AG04450 (cell line): ENCODE results near the gene SYTL2. TPM values are rescaled to one million over a fixed set of nuclear protein-coding genes. Genes with fewer than 3 reads are reported as not detected.
A peak's percentile ranks its signal among the peaks of the same experiment; 100 is the strongest.

ENCODE experiments used
- CTCF ChIA-PET: fragments of 300-600, 350-600 bp; formaldehyde crosslinking; extraction: SDS; loops from one replicate; lab custom pipeline; 2022; ENCODE audit warnings: antibody characterized with exemption, inconsistent platforms; lab: Charles Lee
- POLR2A ChIA-PET: fragments of 350-600 bp; formaldehyde crosslinking; extraction: SDS; loops from one replicate; lab custom pipeline; 2021; ENCODE audit warnings: antibody characterized with exemption, inconsistent platforms; lab: Yijun Ruan, JAX
- DNase-seq: peaks from one replicate; pipeline ENCODE4 v3.0.0-alpha.2; 2011; ENCODE audit warnings: low read depth, low spot score
- H3K27ac ChIP-seq: one replicate; pipeline ENCODE4 v1.5.1; 2012; ENCODE audit warnings: low read depth, low read length, control low read depth
- H3K27me3 ChIP-seq: one replicate; pipeline ENCODE4 v1.6.0; 2012; ENCODE audit warnings: low read length; ENCODE audit not compliant: control insufficient read depth, insufficient read depth
- H3K4me3 ChIP-seq: 2 replicates; pipeline ENCODE4 v1.5.1; 2011; ENCODE audit warnings: mild to moderate bottlenecking, low read depth, low read length, control low read depth
- H3K9me3 ChIP-seq: 2 replicates; pipeline ENCODE4 v1.5.1; 2012; ENCODE audit warnings: low read length; ENCODE audit not compliant: control insufficient read depth, insufficient read depth
- CTCF ChIP-seq: IDR thresholded peaks from 2 replicates; pipeline ENCODE4 v1.5.1; 2011; ENCODE audit warnings: low read depth, low read length, control low read depth, inconsistent platforms
- polyA plus RNA-seq: library from polyadenylated mRNA; depleted of rRNA; stranded (reverse); fragments of >200 nt; gene quantifications from 2 replicates; pipeline ENCODE4 v1.2.3, GENCODE V29; 2011

The SYTL2 gene
- polyA plus RNA-seq, 1 experiment, result 169 TPM

- H3K27ac ChIP-seq, result no peak overlapping the region
- no peak overlapping the region for H3K4me3 ChIP-seq
- no peaks in the 10 kb centered on the region for H3K27me3 ChIP-seq
- ChIA-PET CTCF (no interaction called here), POLR2A (interaction anchor here (0.6 to 1.2 kb wide), 2 partner anchors 55 to 294 kb away, joined by 3 read pairs; no protein-coding TSS in a partner anchor)
- H3K9me3 ChIP-seq, result peaks cover 4% of the 10 kb centered on the region
- no peak for DNase-seq
- no peak for TF ChIP-seq CTCF
Measured at GRCh38 chr11:85774256-85775101, 36.5 kb downstream of the SYTL2 start.

GRCh38 chr11:85772695-85773094, 38.2 kb downstream of the SYTL2 start:
- H3K4me3 ChIP-seq, result no peak overlapping the region
- ChIA-PET CTCF (interaction anchor here (2.0 kb wide), 1 partner anchor 83 kb away, joined by 4 read pairs; the partner anchor contains the start of gene CCDC83), POLR2A (interaction anchor here (0.6 to 1.5 kb wide), 5 partner anchors 13 to 55 kb away, joined by 3 to 7 read pairs (median 4); no protein-coding TSS in a partner anchor)
- H3K9me3 ChIP-seq, result peaks cover 7% of the 10 kb centered on the region
- no peaks in the 10 kb centered on the region for H3K27me3 ChIP-seq
- no peak for TF ChIP-seq CTCF
- peak; percentile 70 for DNase-seq
- peak overlapping the region; percentile 94 for H3K27ac ChIP-seq

- POLR2A ChIA-PET, result interaction anchor here (1.4 to 1.5 kb wide), 3 partner anchors 38 to 86 kb away, joined by 3 to 4 read pairs (median 4); partner anchors contain the start of gene CCDC89
- no peak for TF ChIP-seq CTCF
- DNase-seq, result no peak
- CTCF ChIA-PET, result interaction anchor here (2.0 kb wide), 1 partner anchor 84 kb away, joined by 4 read pairs; the partner anchor contains the start of gene CCDC83
- H3K4me3 ChIP-seq, result no peak overlapping the region
- peaks cover 7% of the 10 kb centered on the region for H3K9me3 ChIP-seq
- H3K27me3 ChIP-seq, result no peaks in the 10 kb centered on the region
- no peak overlapping the region for H3K27ac ChIP-seq
Measured at GRCh38 chr11:85771568-85771967, 39.4 kb downstream of the SYTL2 start.

- POLR2A ChIA-PET, result no interaction called here
- TF ChIP-seq CTCF, result no peak
- H3K27me3 ChIP-seq, result no peaks in the 10 kb centered on the region
- peaks cover 7% of the 10 kb centered on the region for H3K9me3 ChIP-seq
- CTCF ChIA-PET, result no interaction called here
- H3K4me3 ChIP-seq, result no peak overlapping the region
- no peak for DNase-seq
- H3K27ac ChIP-seq, result no peak overlapping the region
Measured at GRCh38 chr11:85769771-85770170, 41.2 kb downstream of the SYTL2 start.
